ENCODE results near the gene DUOXA2.

DNA sequence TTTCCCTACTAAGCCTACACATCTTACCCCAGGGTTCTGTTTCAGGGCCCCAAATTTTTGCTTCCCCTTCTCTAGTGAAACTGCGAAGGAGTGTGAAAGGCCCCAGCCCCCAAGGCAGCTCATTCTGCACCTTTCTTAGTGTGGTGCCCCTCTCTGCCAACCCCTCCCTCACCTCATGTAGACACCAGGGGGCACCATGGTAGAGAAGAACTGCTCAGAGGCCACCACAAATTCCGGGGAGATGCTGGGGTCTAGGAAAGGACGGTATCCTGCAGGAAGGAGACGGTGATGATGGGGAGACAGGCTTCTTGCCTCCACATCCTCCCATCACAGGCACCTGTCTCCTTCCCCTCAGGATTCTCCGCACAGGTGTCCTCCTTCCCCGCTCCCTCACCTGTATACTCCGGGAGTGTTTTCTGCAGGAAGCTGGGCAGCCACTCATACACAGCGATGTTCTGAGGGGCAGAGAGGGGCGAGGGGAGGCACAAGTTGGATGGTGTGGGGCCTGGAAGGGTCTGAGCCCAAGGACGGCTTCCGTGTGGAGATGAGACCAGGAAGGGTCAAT is 3.8 kb upstream of the DUOXA2 start:
- TF ChIP-seq, protein P1, sequence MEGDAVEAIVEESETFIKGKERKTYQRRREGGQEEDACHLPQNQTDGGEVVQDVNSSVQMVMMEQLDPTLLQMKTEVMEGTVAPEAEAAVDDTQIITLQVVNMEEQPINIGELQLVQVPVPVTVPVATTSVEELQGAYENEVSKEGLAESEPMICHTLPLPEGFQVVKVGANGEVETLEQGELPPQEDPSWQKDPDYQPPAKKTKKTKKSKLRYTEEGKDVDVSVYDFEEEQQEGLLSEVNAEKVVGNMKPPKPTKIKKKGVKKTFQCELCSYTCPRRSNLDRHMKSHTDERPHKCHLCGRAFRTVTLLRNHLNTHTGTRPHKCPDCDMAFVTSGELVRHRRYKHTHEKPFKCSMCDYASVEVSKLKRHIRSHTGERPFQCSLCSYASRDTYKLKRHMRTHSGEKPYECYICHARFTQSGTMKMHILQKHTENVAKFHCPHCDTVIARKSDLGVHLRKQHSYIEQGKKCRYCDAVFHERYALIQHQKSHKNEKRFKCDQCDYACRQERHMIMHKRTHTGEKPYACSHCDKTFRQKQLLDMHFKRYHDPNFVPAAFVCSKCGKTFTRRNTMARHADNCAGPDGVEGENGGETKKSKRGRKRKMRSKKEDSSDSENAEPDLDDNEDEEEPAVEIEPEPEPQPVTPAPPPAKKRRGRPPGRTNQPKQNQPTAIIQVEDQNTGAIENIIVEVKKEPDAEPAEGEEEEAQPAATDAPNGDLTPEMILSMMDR (conservative IDR thresholded peaks at IDR 0.05; ENCODE audit: low read length), result peak; percentile 27; the same call in 1 of the 2 replicates
- no peak for TF ChIP-seq EZH2phosphoT487 (IDR thresholded peaks at IDR 0.05; ENCODE audit: borderline replicate concordance)
